PC-9 (cell line): Measurements from ENCODE around the gene DHCR7. TPM values are rescaled to one million over a fixed set of nuclear protein-coding genes. Genes with fewer than 3 reads are reported as not detected.

Source experiments
- BruUV-seq: library from RNA; stranded (reverse); fragments of 400-500 nt; replicated peaks from 2 replicates; lab custom pipeline; 2021; lab: Mats Ljungman, UMichigan
- CTCF ChIA-PET: fragments of 300-600 bp; sonication (Branson Sonifier 250); formaldehyde crosslinking; loops from one replicate; lab custom pipeline; 2022; ENCODE audit warnings: antibody characterized with exemption; lab: Charles Lee
- POLR2A ChIA-PET: fragments of 300-600 bp; sonication (Branson Sonifier 250); formaldehyde crosslinking; loops from one replicate; lab custom pipeline; 2022; ENCODE audit warnings: antibody characterized with exemption; ENCODE audit not compliant: unreplicated experiment; lab: Charles Lee
- DNase-seq, 2 experiments: peaks; one replicate each; pipeline versions ENCODE4 v3.0.0 to v3.0.0-alpha.2; 2015 to 2022; ENCODE audit warnings: mixed read lengths in 1 of 2
- H2AFZ ChIP-seq: fragments of 200-600 bp; sonication (generic); 2 replicates; pipeline ENCODE4 v1.8.1; 2017; ENCODE audit warnings: antibody characterized with exemption
- H3F3A ChIP-seq: fragments of 200-600 bp; sonication (generic); 2 replicates; pipeline ENCODE4 v1.8.1; 2017; ENCODE audit warnings: antibody characterized with exemption, mild to moderate bottlenecking, low read depth; ENCODE audit not compliant: insufficient read depth
- H3K27ac ChIP-seq: fragments of 200-600 bp; sonication (generic); 2 replicates; pipeline ENCODE4 v1.6.1; 2016; ENCODE audit warnings: mixed run types
- H3K27me3 ChIP-seq: fragments of 200-600 bp; sonication (generic); 2 replicates; pipeline ENCODE4 v1.6.1; 2016; ENCODE audit warnings: low read depth, mixed run types; ENCODE audit not compliant: insufficient read depth
- H3K36me3 ChIP-seq: fragments of 200-600 bp; sonication (generic); 2 replicates; pipeline ENCODE4 v1.6.1; 2016; ENCODE audit warnings: low read depth, mixed run types
- H3K4me1 ChIP-seq: fragments of 200-600 bp; sonication (generic); replicated peaks from 2 replicates; pipeline ENCODE4 v1.6.1; 2016; ENCODE audit warnings: mixed run types; ENCODE audit not compliant: insufficient read depth
- H3K4me2 ChIP-seq: fragments of 200-600 bp; sonication (generic); 2 replicates; pipeline ENCODE4 v1.6.1; 2017; ENCODE audit warnings: mixed run types
- H3K4me3 ChIP-seq: fragments of 200-600 bp; sonication (generic); 2 replicates; pipeline ENCODE4 v1.6.1; 2016; ENCODE audit warnings: mixed run types
- H3K79me2 ChIP-seq: fragments of 200-600 bp; sonication (generic); 2 replicates; pipeline ENCODE4 v1.6.1; 2017; ENCODE audit warnings: low read depth, mixed run types
- H3K9me2 ChIP-seq: fragments of 200-600 bp; sonication (generic); 2 replicates; pipeline ENCODE4 v1.8.1; 2017; ENCODE audit warnings: mild to moderate bottlenecking; ENCODE audit not compliant: insufficient read depth
- H3K9me3 ChIP-seq: fragments of 200-600 bp; sonication (generic); 2 replicates; pipeline ENCODE4 v1.8.1; 2016; ENCODE audit warnings: low read depth; ENCODE audit not compliant: insufficient read depth
- H4K20me1 ChIP-seq: fragments of 200-600 bp; sonication (generic); 2 replicates; pipeline ENCODE4 v1.8.1; 2017; ENCODE audit not compliant: insufficient read depth
- CTCF ChIP-seq: fragments of 200-600 bp; sonication (generic); conservative IDR thresholded peaks from 2 replicates; pipeline ENCODE4 v1.6.1; 2017; ENCODE audit warnings: mixed run types, antibody characterized with exemption, mild to moderate bottlenecking, moderate library complexity
- EZH2 ChIP-seq: fragments of 200-600 bp; sonication (generic); IDR thresholded peaks from 2 replicates; pipeline ENCODE4 v1.8.0; 2017; ENCODE audit warnings: antibody characterized with exemption, low read depth
- intact Hi-C: fragments of 100-400 bp; cut with micrococcal nuclease; formaldehyde crosslinking; loops from one replicate; pipeline ENCODE4 v1.10.0; 2022; ENCODE audit not compliant: unreplicated experiment
- microRNA-seq: library from miRNA; unstranded; fragments of <30 nt; microRNA quantifications from one replicate; pipeline ENCODE4 v1.2.0, GENCODE V29; 2021; ENCODE audit warnings: borderline number of aligned reads, borderline replicate concordance
- total RNA-seq: library from RNA; stranded (reverse); gene quantifications from 2 replicates; pipeline ENCODE4 v1.2.3, GENCODE V29; 2021

Gene DHCR7
- total RNA-seq, 1 experiment from 2014 or later, result 311 TPM

GRCh38 chr11:71385091-71385490 lies 63.1 kb downstream of the DHCR7 start:
- no peaks in the 10 kb centered on the region for H3K4me1 ChIP-seq
- H3K36me3 ChIP-seq, result no peaks in the 10 kb centered on the region
- H2AFZ ChIP-seq, result no peak overlapping the region
- no peak overlapping the region for H3K4me3 ChIP-seq
- peaks cover 93% of the 10 kb centered on the region for H3K27me3 ChIP-seq
- H3K9me2 ChIP-seq, result no peaks in the 10 kb centered on the region
- intact Hi-C loops, result no loop called here
- CTCF ChIA-PET, result no interaction called here
- no peak overlapping the region for H3K27ac ChIP-seq
- TF ChIP-seq CTCF, result no peak
- no peak for TF ChIP-seq EZH2
- no peak overlapping the region for H3K4me2 ChIP-seq
- no peaks in the 10 kb centered on the region for H4K20me1 ChIP-seq
- POLR2A ChIA-PET, result no interaction called here
- no peaks in the 10 kb centered on the region; the same call in 1 of the 2 replicates for H3K9me3 ChIP-seq
- no peaks in the 10 kb centered on the region for H3K79me2 ChIP-seq
- no TSS peak for BruUV-seq
- no peak for DNase-seq
- no peaks in the 10 kb centered on the region for H3F3A ChIP-seq

GRCh38 chr11:71384561-71384960 lies 63.6 kb downstream of the DHCR7 start:
- CTCF ChIA-PET, result no interaction called here
- Histone ChIP-seq H3K27ac (no peak overlapping the region), H3K79me2 (no peaks in the 10 kb centered on the region), H3K4me3 (no peak overlapping the region), H4K20me1 (no peaks in the 10 kb centered on the region), H3K36me3 (no peaks in the 10 kb centered on the region), H3K4me2 (no peak overlapping the region), H3K27me3 (peaks cover 92% of the 10 kb centered on the region), H3K9me2 (no peaks in the 10 kb centered on the region), H3K9me3 (no peaks in the 10 kb centered on the region; the same call in none of the 2 replicates), H2AFZ (no peak overlapping the region), H3K4me1 (no peaks in the 10 kb centered on the region), H3F3A (no peaks in the 10 kb centered on the region)
- POLR2A ChIA-PET, result no interaction called here
- DNase-seq, result no peak
- TF ChIP-seq EZH2, result no peak
- TF ChIP-seq CTCF, result no peak
- intact Hi-C loops, result no loop called here
- BruUV-seq, result no TSS peak

Small RNA genes within 50 kb of the gene (microRNA-seq; reads per million reads assigned to microRNA genes)
- not detected for gene MIR6754

Other genes with a start within 250 kb of the DHCR7 start
- gene SHANK2, start 195.8 kb downstream of the DHCR7 start, total RNA-seq, result 49.2 and 50.5 TPM in 2 replicates
- gene NADSYN1, start 4.8 kb upstream of the DHCR7 start, total RNA-seq, result 118 and 120 TPM in 2 replicates
- not detected in 2 replicates for gene KRTAP5-7, start 78.9 kb upstream of the DHCR7 start, total RNA-seq
- gene KRTAP5-8, start 89.6 kb upstream of the DHCR7 start, total RNA-seq, result not detected in 2 replicates
- gene KRTAP5-9, start 100.0 kb upstream of the DHCR7 start, total RNA-seq, result not detected in 2 replicates
- not detected in 2 replicates for gene KRTAP5-10, start 117.2 kb upstream of the DHCR7 start, total RNA-seq
- gene KRTAP5-11, start 134.5 kb upstream of the DHCR7 start, total RNA-seq, result not detected in 2 replicates